Thoracic aorta (tissue), 2 donors: ENCODE data around the gene SOWAHC. TPM values are rescaled to one million over a fixed set of nuclear protein-coding genes. Genes with fewer than 3 reads are reported as not detected.
A peak's percentile ranks its signal among the peaks of the same experiment; 100 is the strongest.

Source experiments
- ATAC-seq: fragments of 150-250 bp; one replicate; pipeline ENCODE4 v1.8.0; 2017; ENCODE audit warnings: low read depth; ENCODE audit not compliant: insufficient number of reproducible peaks, low FRiP score
- DNase-seq: peaks from one replicate; pipeline ENCODE4 v3.0.0-alpha.2; 2020; ENCODE audit warnings: low spot score
- H3K27ac ChIP-seq, 2 donors: fragments of 200-600 bp; sonication (generic); 1 replicate in 1 of 2; 2 replicates in 1 of 2; pipeline ENCODE4 v1.5.1; 2016; ENCODE audit warnings: mild to moderate bottlenecking in 2 of 2, moderate library complexity in 2 of 2
- H3K27me3 ChIP-seq: fragments of 200-600 bp; sonication (generic); replicated peaks from 2 replicates; pipeline ENCODE4 v1.6.0; 2016; ENCODE audit warnings: mild to moderate bottlenecking; ENCODE audit not compliant: insufficient read depth
- H3K36me3 ChIP-seq: fragments of 200-600 bp; sonication (generic); one replicate; pipeline ENCODE4 v1.5.1; 2016
- H3K4me1 ChIP-seq, 2 donors: fragments of 200-600 bp; sonication (generic); 1 replicate in 1 of 2; 2 replicates in 1 of 2; pipeline versions ENCODE4 v1.5.1 to v1.6.0; 2016; ENCODE audit warnings: low read depth in 2 of 2, mild to moderate bottlenecking in 1 of 2; ENCODE audit not compliant: control insufficient read depth in 1 of 2
- H3K4me3 ChIP-seq: fragments of 200-600 bp; sonication (generic); 2 replicates; pipeline ENCODE4 v1.5.1; 2016; ENCODE audit warnings: mild to moderate bottlenecking
- H3K9me3 ChIP-seq: fragments of 200-600 bp; sonication (generic); 2 replicates; pipeline ENCODE4 v1.5.1; 2016
- total RNA-seq, 2 donors: library from RNA; depleted of rRNA; stranded (reverse); fragments of >200 nt; gene quantifications; one replicate each; pipeline versions ENCODE4 v1.1.0 to v1.2.3, GENCODE V29; 2016
- TF ChIP-seq, protein P1 (sequence below): fragments of 200-600 bp; sonication (generic); IDR thresholded peaks from one replicate; pipeline ENCODE4 v1.5.1; 2019; ENCODE audit warnings: antibody characterized with exemption

SOWAHC gene
- total RNA-seq, 2 donors from 2014 or later: 19.4 to 29.4 TPM

DNA sequence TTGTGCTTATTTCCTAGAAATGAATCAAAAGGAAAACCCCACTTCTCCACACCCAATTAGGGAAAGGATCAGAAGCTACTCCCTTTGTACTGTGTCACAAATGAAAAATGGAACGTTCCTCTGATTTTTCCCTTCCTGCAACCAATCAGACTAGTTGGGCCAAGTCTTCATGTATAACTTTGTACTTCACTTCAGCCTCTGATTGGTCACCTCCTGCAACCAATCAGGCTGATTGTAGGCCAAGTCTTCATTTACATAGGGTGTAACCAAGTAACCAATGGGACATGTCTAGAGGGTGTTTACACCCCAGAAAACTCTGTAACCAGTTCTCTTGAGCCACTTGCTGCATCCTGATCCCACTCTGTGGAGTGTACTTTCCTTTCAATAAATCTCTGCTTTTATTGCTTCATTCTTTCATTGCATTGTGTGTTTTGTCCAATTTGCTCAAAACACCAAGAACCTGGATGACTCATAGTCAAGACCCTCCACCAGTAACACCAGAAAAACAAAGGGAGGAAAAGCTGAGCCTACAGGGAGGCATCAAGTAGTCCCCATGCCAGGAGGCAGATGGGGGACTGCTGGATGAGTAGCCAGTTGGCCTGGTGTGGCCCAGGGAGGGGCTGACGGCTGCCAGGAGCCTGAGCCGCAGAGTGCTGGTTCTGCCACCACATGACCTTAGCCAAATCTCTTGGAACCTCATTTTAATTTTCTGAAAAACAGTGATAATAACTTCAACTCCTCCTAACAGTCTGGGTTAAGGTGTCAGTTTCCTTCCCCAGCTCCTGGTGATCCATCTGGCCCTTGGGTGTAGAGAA, 46.1 kb downstream of the SOWAHC start:
- H3K9me3 ChIP-seq: no peaks in the 10 kb centered on the region
- peaks cover 5 to 15% of the 10 kb centered on the region in 2 donors for H3K4me1 ChIP-seq
- no peaks in the 10 kb centered on the region for H3K27me3 ChIP-seq
- DNase-seq: no peak
- no peaks in the 10 kb centered on the region for H3K36me3 ChIP-seq
- no peak overlapping the region for H3K27ac ChIP-seq
- no peak overlapping the region for H3K4me3 ChIP-seq
- ATAC-seq: no peak
- TF ChIP-seq, protein P1, sequence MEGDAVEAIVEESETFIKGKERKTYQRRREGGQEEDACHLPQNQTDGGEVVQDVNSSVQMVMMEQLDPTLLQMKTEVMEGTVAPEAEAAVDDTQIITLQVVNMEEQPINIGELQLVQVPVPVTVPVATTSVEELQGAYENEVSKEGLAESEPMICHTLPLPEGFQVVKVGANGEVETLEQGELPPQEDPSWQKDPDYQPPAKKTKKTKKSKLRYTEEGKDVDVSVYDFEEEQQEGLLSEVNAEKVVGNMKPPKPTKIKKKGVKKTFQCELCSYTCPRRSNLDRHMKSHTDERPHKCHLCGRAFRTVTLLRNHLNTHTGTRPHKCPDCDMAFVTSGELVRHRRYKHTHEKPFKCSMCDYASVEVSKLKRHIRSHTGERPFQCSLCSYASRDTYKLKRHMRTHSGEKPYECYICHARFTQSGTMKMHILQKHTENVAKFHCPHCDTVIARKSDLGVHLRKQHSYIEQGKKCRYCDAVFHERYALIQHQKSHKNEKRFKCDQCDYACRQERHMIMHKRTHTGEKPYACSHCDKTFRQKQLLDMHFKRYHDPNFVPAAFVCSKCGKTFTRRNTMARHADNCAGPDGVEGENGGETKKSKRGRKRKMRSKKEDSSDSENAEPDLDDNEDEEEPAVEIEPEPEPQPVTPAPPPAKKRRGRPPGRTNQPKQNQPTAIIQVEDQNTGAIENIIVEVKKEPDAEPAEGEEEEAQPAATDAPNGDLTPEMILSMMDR: no peak

DNA sequence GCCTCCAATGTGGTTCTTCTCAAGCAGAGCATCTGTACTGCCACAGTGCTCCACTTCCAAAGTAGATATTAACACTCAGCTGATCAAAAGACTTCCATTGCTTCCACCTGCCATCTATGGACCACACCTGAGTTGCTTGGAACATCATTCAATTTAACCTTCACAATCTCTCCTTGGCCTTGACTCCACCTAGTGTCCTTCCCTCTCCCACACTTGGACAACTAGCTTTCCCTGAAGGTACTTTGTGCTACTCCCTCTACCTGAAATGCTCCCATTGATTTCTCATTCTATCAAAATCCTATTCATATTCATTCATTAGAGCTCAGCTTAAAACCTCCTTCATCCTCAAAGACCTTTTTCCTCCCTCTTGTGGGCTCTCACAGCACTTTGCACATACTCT, 48.7 kb downstream of the SOWAHC start:
- H3K4me1 ChIP-seq: peaks cover 7 to 34% of the 10 kb centered on the region in 2 donors
- H3K27ac ChIP-seq: peak overlapping the region; percentile 25 to 33
- TF ChIP-seq, protein P1: no peak
- H3K27me3 ChIP-seq: no peaks in the 10 kb centered on the region
- H3K9me3 ChIP-seq: no peaks in the 10 kb centered on the region
- no peaks in the 10 kb centered on the region for H3K36me3 ChIP-seq
- ATAC-seq (no peak), DNase-seq (no peak)
- no peak overlapping the region for H3K4me3 ChIP-seq

DNA sequence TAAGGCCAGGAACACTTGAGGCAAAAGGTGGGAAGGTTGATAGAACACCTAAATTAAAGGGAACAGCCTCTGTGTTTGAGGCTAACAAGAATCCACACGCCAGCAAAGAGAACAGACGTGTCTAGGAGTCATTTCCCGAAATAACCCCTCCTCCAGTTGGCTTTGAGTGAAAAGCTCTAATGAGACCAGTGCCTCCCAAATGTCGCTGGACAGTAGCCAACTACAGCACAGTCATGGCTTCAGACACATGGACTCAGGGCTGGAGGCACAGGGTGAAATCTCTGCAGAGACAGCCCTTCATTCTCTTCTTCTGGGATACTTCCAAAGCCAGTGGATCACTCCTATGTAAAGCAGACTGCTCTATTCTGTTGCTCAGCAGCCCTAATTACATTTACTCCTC, 49.6 kb downstream of the SOWAHC start:
- peak; percentile 46 for ATAC-seq
- no peaks in the 10 kb centered on the region for H3K27me3 ChIP-seq
- H3K4me1 ChIP-seq: peaks cover 7 to 34% of the 10 kb centered on the region in 2 donors
- no peaks in the 10 kb centered on the region for H3K9me3 ChIP-seq
- peak overlapping the region; percentile 25 to 33 for H3K27ac ChIP-seq
- H3K36me3 ChIP-seq: no peaks in the 10 kb centered on the region
- TF ChIP-seq, protein P1: no peak
- DNase-seq: peak; percentile 62
- no peak overlapping the region for H3K4me3 ChIP-seq

DNA sequence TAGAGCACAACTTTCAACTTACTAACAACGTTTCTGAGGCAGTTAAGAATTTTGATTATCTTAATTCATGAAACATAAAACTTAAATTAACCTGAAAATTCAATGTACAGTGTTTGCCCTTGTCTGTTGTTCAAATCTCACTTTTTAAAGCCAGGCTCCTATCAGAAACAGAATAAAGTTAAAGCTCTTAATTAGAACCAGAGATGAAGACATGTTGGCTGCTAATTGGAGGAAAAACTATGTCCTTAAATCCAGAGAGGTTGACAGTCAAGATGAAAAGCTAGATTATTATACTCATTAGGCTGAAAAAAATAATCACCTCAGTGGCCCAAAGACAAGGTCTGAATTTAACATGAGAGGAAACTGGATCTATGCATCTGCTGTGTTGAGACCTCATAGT, 52.3 kb downstream of the SOWAHC start:
- TF ChIP-seq, protein P1: no peak
- DNase-seq: no peak
- no peak overlapping the region for H3K4me3 ChIP-seq
- peaks cover 7 to 34% of the 10 kb centered on the region in 2 donors for H3K4me1 ChIP-seq
- no peaks in the 10 kb centered on the region for H3K36me3 ChIP-seq
- H3K27ac ChIP-seq: no peak overlapping the region
- ATAC-seq: no peak
- H3K27me3 ChIP-seq: no peaks in the 10 kb centered on the region
- no peaks in the 10 kb centered on the region for H3K9me3 ChIP-seq

Other genes starting within 250 kb of the SOWAHC start
- gene SEPTIN10, start 398 bp upstream of the SOWAHC start, total RNA-seq: 100 to 1,000 TPM in 1 of 2 donors, 10 to 100 TPM in 1; 80.0 to 106 TPM
- 100 to 1,000 TPM in 1 of 2 donors, 10 to 100 TPM in 1; 85.5 to 133 TPM for gene RGPD5, start 179.9 kb downstream of the SOWAHC start, total RNA-seq